SJCRH30 (cell line): ENCODE measurements around the gene CSHL1. TPM values are rescaled to one million over a fixed set of nuclear protein-coding genes. Genes with fewer than 3 reads are reported as not detected.
"Not testable (repeated sequence)": the region's sequence is repeated elsewhere in the genome, so short reads cannot be mapped to it uniquely, and the experiment has no call there.

Experiments
- DNase-seq, 2 experiments: peaks; one replicate each; pipeline ENCODE4 v3.0.0-alpha.2; 2015 to 2020
- H3K27ac ChIP-seq: fragments of 250-450 bp; sonication (Bioruptor Pico); 2 replicates; pipeline ENCODE4 v1.5.1; 2020; ENCODE audit warnings: mild to moderate bottlenecking, moderate library complexity
- H3K27me3 ChIP-seq: fragments of 250-450 bp; sonication (Bioruptor Pico); 2 replicates; pipeline ENCODE4 v1.5.1; 2020; ENCODE audit warnings: mild to moderate bottlenecking, moderate library complexity
- H3K36me3 ChIP-seq: fragments of 250-450 bp; sonication (Bioruptor Pico); 2 replicates; pipeline ENCODE4 v1.5.1; 2020; ENCODE audit warnings: mild to moderate bottlenecking, moderate library complexity
- H3K4me1 ChIP-seq: fragments of 250-450 bp; sonication (Bioruptor Pico); 2 replicates; pipeline ENCODE4 v1.5.1; 2020; ENCODE audit warnings: mild to moderate bottlenecking, moderate library complexity
- H3K4me3 ChIP-seq: fragments of 250-450 bp; sonication (Bioruptor Pico); 2 replicates; pipeline ENCODE4 v1.5.1; 2020; ENCODE audit warnings: mild to moderate bottlenecking, moderate library complexity
- H3K9me3 ChIP-seq: fragments of 250-450 bp; sonication (Bioruptor Pico); replicated peaks from 2 replicates; pipeline ENCODE4 v1.5.1; 2020; ENCODE audit warnings: mild to moderate bottlenecking, moderate library complexity
- total RNA-seq: library from RNA; depleted of rRNA; stranded (reverse); fragments of >200 nt; shearing (Covaris generic); gene quantifications from 2 replicates; pipeline ENCODE4 v1.2.3, GENCODE V29; 2014

The CSHL1 gene
- total RNA-seq, 1 experiment from 2014 or later: not detected

DNA sequence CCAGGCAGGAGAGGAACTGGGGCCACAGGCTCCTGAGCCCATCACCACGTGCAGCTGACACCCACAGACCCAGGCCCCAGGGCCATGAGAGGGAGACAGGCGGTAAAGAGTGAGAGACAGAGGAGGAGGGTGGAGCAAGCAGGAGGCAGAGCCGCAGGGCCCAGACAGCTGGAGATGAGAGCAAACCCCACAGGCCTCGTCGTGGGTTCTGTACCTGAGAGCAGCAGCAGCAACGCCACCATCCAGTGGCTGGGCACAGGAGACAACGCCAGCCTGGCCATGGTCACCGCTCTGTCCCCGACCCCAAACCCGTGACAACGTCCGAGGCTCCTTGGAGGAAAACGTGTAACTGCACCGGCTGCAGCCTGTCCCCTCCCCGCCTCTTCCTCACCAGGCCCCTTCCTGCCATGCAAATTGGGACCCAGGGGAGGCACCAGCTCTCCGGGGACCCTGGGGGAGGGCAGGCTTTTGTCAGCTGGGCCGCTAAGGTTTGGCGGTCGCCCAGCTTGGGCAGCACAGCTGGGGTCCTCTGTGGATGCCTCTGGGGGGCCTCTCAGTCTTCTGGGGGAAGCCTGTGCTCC lies 21.0 kb upstream of the CSHL1 start, which contains the start of gene CD79B:
CD79B (minus strand) TSS at position 351 of the 581 bp plus-strand sequence; CDS start at position 281, 70 bp downstream.
- H3K4me1 ChIP-seq: peaks cover 9% of the 10 kb centered on the region
- no peak for DNase-seq
- H3K4me3 ChIP-seq: no peak within 1 kb of the TSS
- H3K9me3 ChIP-seq: no peaks in the 10 kb centered on the region
- H3K27me3 ChIP-seq: no peaks in the 10 kb centered on the region
- H3K27ac ChIP-seq: no peak within 1 kb of the TSS
- no peaks in the 10 kb centered on the region for H3K36me3 ChIP-seq

- Histone ChIP-seq H3K36me3 (no peaks in the 10 kb centered on the region), H3K4me1 (peaks cover 9% of the 10 kb centered on the region), H3K4me3 (no peak overlapping the region), H3K27me3 (no peaks in the 10 kb centered on the region), H3K9me3 (no peaks in the 10 kb centered on the region), H3K27ac (no peak overlapping the region)
- no peak for DNase-seq
These were observed 20.0 kb upstream of the CSHL1 start for GRCh38 chr17:63930951-63931575.

GRCh38 chr17:63929860-63930766 lies 19.1 kb upstream of the CSHL1 start:
- DNase-seq: no peak
- Histone ChIP-seq H3K4me3 (no peak overlapping the region), H3K27me3 (no peaks in the 10 kb centered on the region), H3K4me1 (peaks cover 9% of the 10 kb centered on the region), H3K36me3 (no peaks in the 10 kb centered on the region), H3K27ac (no peak overlapping the region), H3K9me3 (no peaks in the 10 kb centered on the region)

DNA sequence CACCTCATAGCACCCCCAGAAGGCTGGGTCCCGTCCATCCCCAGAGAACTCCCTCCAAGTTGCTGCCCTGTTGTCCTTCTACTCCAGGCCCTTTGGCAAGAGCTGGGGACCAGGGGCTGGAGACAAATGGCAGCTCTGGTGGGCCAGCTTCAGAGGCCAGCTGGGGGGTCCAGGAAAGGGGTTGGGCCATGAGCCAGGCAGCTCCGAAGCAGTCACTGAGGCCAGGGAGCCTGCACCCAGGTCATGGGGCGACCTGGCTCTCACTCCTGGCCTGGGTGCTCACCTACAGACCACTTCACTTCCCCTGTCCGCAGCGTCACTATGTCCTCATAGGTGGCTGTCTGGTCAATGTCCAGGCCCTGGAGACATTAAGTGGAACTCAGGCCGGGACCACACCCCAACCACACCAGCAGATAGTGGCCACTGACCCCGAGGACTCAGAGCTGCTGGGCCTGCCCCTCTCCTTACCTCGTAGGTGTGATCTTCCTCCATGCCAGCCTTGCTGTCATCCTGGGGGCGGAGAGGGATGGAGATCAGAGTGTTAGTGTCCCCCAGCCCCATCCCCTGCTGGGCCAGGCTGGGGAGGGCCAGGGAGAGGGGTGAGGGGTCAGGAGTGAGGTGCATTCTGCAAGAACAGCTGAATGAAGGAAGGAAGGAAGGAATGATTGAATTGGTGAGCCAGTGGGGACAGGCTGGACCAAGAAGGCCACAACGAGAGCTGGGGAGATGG lies 18.1 kb upstream of the CSHL1 start:
- H3K27ac ChIP-seq: no peak overlapping the region
- H3K9me3 ChIP-seq: no peaks in the 10 kb centered on the region
- no peaks in the 10 kb centered on the region for H3K36me3 ChIP-seq
- H3K27me3 ChIP-seq: no peaks in the 10 kb centered on the region
- DNase-seq: no peak
- H3K4me1 ChIP-seq: peaks cover 9% of the 10 kb centered on the region
- H3K4me3 ChIP-seq: no peak overlapping the region

GRCh38 chr17:63928172-63928666 lies 17.2 kb upstream of the CSHL1 start:
- peaks cover 9% of the 10 kb centered on the region for H3K4me1 ChIP-seq
- H3K27me3 ChIP-seq: no peaks in the 10 kb centered on the region
- H3K36me3 ChIP-seq: no peaks in the 10 kb centered on the region
- no peak overlapping the region for H3K27ac ChIP-seq
- no peak for DNase-seq
- H3K4me3 ChIP-seq: no peak overlapping the region
- no peaks in the 10 kb centered on the region for H3K9me3 ChIP-seq

DNA sequence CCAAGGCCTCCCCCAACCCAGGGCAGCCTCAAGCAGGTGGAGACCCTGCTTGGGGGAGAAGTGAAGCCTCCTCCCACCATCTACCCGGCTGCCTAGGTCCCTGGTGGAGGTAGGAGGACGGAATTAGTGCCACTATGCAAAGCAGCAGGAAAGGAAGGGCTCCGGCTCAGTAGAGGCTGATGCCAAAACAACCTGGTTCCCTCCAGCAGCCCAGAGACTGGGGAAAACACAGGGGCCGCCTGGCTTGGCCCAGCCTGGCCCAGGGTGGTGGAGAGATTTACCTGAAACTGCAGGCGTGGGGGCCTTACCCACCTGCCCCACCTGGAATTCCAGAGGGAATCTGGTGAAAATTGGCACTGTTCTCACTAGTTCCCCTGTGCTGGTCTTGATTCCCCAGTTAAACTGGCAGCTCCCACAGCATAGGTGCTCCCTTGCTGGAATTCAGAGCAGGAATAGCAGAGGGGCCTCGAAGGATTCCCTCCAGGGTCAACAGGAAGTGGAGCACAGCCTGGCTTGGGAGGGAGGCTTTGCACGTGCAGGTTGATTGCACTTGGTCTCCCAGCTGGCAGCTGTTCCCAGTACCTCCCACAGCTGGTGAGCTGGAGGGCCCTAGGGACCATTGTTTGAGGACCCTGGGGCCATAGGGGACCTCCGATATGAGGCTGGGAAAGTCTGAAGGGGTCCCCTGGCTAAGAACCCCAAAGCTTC lies 16.6 kb upstream of the CSHL1 start:
- H3K4me1 ChIP-seq: peaks cover 8% of the 10 kb centered on the region
- DNase-seq: peak; percentile 38 to 56
- H3K9me3 ChIP-seq: no peaks in the 10 kb centered on the region
- no peak overlapping the region for H3K27ac ChIP-seq
- H3K36me3 ChIP-seq: no peaks in the 10 kb centered on the region
- no peak overlapping the region for H3K4me3 ChIP-seq
- H3K27me3 ChIP-seq: no peaks in the 10 kb centered on the region

DNA sequence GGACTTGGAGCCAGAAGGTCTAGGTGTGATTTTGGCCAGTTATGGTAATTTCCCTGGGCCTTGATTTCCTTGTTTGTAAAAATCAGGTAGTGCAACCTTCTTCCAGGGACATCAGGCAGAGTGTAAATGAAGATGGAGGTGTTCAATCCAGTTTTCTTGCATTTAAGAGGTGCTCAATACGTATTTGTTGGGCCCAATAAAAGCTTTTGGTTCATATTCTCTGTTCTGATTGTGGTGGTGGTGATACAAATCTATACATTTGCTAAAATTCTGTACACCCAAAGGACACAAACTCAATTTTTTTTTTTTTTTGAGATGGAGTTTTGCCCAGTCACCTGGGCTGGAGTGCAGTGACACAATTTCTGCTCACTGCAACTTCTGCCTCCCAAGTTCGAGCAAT lies 15.1 kb upstream of the CSHL1 start:
- Histone ChIP-seq H3K27ac (no peak overlapping the region), H3K9me3 (no peaks in the 10 kb centered on the region), H3K4me1 (peaks cover 6% of the 10 kb centered on the region), H3K4me3 (no peak overlapping the region), H3K27me3 (no peaks in the 10 kb centered on the region), H3K36me3 (no peaks in the 10 kb centered on the region)
- no peak for DNase-seq

DNA sequence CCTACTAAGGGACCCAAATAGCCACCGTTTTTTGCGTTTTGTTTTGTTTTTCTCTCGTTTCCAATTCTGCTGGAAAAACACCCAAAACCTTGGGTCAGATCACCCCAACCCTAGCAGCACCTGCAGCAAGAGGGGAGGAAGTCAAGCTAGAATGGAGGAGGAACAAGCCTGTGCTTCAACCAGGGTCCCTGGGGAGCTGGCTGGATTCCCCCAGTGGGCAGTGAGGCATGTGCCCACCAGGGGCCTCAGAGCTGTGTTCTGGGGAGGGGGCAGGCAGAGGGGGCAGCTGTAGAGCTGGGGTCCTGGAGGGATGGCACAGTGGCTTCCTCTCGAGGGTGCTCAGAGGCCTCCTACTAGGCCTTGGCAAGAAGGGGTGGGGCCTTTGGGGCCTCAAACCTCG lies 14.6 kb upstream of the CSHL1 start:
- H3K4me3 ChIP-seq: no peak overlapping the region
- H3K27ac ChIP-seq: no peak overlapping the region
- peaks cover 6% of the 10 kb centered on the region for H3K4me1 ChIP-seq
- no peaks in the 10 kb centered on the region for H3K36me3 ChIP-seq
- no peaks in the 10 kb centered on the region for H3K27me3 ChIP-seq
- no peaks in the 10 kb centered on the region for H3K9me3 ChIP-seq
- DNase-seq: no peak

GRCh38 chr17:63922402-63922801 lies 11.3 kb upstream of the CSHL1 start:
- H3K4me3 ChIP-seq, H3K27ac ChIP-seq, DNase-seq, H3K4me1 ChIP-seq, H3K9me3 ChIP-seq, H3K27me3 ChIP-seq, H3K36me3 ChIP-seq: not testable (repeated sequence)

DNA sequence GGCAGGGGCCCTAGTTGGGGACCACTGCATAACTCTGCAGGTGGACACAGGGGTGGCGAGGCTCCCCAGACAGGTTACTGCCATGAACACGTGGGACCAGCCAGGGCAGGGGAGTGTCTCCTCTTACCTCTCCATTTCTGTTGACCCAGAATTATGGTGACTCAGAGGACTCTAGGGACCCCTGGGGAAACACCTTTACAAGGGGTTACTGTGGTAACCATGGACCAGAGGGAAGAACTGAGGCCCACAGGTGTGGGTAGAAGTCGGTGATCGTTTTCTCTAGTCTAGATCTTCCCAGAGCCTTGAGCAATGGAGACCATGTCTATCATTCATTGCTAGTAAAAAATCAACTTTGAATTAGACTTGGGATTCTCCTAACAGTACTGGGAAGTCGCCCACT lies 9.7 kb upstream of the CSHL1 start:
- H3K9me3 ChIP-seq, H3K27ac ChIP-seq, DNase-seq, H3K4me3 ChIP-seq, H3K4me1 ChIP-seq, H3K27me3 ChIP-seq, H3K36me3 ChIP-seq: not testable (repeated sequence)

DNA sequence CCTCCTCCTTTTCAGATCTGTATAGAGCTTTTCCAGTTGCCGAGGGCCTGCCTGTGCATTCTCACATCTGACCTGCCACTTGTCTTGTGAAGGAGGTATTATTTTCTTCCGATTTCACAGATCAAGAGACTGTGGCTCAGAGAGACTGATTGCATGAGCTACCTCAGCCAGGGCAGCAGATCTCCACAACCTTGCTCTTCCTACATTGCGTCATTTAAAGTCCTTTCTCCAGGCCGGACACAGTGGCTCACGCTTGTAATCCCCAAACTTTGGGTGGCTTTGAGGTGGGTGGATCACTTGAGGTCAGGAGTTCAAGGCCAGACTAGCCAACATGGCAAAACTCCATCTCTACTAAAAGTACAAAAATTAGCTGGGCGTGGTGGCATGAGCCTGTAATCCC lies 9.0 kb upstream of the CSHL1 start:
- DNase-seq, H3K27ac ChIP-seq, H3K9me3 ChIP-seq, H3K27me3 ChIP-seq, H3K4me1 ChIP-seq, H3K36me3 ChIP-seq, H3K4me3 ChIP-seq: not testable (repeated sequence)

DNA sequence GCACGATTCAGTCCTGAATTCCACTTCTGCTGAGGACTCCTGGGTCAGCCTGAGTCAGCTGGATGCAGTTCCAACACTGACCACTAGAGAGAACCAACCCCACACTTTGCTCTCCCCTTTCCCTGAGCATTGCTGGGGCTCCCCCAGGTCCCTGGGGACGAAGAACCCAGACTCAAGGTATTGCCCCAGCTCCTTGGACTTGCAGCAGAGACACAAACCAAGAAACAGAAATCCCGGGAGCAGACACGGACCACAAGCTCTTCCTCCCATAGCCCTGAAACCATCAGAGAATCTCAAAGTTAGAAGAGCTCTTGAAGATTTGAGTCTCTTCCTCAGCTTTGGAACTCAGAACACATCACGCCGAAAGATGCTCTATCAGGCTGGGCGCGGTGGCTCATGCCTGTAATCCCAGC lies 8.3 kb upstream of the CSHL1 start:
- Histone ChIP-seq H3K9me3 (no peaks in the 10 kb centered on the region), H3K4me1 (no peaks in the 10 kb centered on the region), H3K27ac (no peak overlapping the region), H3K36me3 (no peaks in the 10 kb centered on the region), H3K27me3 (no peaks in the 10 kb centered on the region), H3K4me3 (no peak overlapping the region)
- peak; percentile 56 to 84 for DNase-seq

- H3K4me1 ChIP-seq, H3K9me3 ChIP-seq, H3K4me3 ChIP-seq, H3K36me3 ChIP-seq, DNase-seq, H3K27ac ChIP-seq, H3K27me3 ChIP-seq: not testable (repeated sequence)
These were observed 7.8 kb upstream of the CSHL1 start, which contains the start of gene GH1 for GRCh38 chr17:63918789-63919305. GH1 (minus strand) TSS chr17:63918839; CDS start chr17:63918776, 63 bp downstream.

- H3K36me3 ChIP-seq: no peaks in the 10 kb centered on the region
- H3K4me1 ChIP-seq: no peaks in the 10 kb centered on the region
- no peak overlapping the region for H3K4me3 ChIP-seq
- no peak overlapping the region for H3K27ac ChIP-seq
- DNase-seq: no peak
- no peaks in the 10 kb centered on the region for H3K9me3 ChIP-seq
- H3K27me3 ChIP-seq: no peaks in the 10 kb centered on the region
These were observed 7.2 kb upstream of the CSHL1 start for GRCh38 chr17:63918305-63918704.
